Activated gamma-delta T cell (primary cell): ENCODE results near the gene ZGRF1.
"Not testable (repeated sequence)": the region's sequence is repeated elsewhere in the genome, so short reads cannot be mapped to it uniquely, and the experiment has no call there.

Experiments
- DNase-seq: peaks from one replicate; lab custom pipeline; 2025; lab: John Stamatoyannopoulos, UW

Gene ZGRF1

DNA sequence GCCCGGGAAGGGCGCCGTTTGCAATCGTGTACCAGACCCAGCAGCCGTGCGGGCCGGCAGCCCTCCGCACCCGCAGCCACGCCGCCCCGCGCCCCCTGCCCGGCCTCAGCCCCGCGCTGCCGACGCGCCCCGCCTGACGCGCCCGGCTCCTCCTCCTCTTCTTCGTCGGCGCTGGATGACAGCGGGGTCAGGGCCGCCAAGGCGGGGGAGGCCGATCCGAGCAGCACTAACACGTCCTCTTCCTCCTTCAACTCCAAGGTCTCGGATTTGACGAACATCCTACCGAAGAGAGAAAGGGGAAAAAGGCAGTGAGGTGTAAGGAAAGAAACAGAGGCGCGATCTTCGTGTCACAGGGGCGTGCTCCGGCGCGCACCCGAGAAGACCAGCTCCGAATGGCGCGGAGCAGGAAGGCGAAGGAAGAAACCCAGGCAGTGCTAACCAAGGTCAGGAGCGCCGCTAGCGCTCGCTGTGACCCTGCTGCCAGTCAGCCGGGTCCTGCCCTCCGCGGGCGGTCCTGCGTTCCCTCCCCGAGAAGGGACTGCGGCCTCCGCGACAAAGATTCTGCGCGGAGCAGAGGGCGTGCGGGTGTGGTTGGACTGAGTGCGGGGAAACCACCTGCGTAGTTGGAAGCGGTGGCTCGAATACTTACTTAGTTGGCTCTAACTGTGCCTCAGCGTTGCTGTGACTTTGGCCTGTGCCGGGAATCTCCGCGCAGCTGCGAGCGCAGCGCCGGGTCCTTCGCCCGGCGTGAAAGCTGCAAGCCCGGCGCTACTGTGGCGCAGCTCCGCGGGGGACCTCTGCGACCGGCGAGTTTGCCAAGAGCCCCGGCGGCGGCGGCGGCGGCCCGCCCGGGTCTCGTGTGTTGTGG, 121.3 kb downstream of the ZGRF1 start:
- DNase-seq = peak; percentile 9

DNA sequence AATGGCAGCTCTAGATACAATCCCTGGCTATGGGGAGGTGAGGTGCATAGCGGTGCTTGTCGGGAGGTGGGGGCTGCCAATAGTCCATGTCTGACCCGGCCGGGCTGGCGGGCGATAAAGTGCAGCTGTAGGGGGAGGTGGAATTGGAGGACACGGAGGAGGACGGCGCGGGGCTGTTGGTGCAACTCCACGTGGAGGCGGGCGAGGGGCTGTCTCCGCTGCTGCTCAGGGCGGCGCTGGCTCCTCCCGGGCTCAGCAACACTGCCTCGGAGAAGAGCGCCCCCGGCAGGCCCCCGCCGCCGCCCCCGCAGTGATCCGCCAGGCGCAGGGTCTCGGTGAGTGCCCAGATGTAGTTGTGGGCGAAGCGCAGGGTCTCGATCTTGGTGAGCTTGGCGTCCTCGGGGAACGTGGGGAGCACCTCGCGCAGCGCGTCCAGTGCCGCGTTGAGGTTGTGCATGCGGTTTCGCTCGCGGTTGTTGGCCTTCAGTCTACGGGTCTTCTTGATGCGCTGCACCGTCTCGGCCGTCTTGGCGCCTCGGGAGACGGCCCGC, 122.0 kb downstream of the ZGRF1 start:
- DNase-seq = no peak

DNA sequence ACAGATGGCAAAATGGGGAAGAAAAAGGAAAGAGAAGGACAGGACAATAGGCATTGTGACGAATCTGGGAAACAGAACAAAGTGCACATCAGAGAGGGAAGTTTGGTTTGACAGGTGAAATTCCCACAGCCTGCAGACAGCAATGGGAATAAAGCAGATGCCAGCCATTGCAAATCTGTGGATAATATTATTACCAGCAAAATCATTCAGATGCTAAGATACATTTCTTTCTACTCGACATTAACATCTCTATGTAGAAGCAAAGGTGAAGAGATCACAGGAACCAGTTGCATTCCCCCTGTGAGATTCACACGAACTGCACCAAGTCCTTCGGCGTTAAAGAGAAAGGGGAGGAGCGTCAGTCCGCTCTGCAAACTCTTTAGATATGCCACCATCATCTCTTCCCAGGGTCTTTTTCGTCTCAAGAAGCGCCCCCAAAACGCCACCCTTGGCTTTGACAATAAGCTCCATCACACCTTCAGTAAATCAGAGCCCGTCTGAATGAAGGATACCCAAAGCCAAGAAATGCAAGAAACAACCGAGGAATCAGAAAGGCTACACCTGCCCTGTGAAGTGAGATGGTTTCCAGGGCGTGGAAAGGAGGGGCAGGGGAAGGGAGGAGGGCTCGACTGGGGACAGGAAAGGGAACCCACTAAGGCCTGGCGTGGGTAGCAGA, 122.6 kb downstream of the ZGRF1 start:
- no peak for DNase-seq

DNA sequence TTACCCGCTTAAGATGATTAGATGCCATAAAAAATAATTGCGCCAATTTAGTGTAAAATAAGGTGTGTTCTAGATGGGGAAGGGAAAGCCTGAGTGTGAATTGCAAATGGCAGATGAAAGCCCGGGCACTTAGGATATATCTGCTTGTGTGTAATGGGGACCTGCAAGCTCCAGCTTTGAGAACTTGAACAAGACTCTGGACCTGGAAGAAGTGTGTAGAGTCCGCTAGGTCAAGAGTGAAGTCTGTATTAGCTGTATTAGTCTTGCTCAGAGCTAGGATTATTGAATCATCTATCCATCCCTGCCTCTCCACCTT, 124.9 kb downstream of the ZGRF1 start:
- DNase-seq = no peak

DNA sequence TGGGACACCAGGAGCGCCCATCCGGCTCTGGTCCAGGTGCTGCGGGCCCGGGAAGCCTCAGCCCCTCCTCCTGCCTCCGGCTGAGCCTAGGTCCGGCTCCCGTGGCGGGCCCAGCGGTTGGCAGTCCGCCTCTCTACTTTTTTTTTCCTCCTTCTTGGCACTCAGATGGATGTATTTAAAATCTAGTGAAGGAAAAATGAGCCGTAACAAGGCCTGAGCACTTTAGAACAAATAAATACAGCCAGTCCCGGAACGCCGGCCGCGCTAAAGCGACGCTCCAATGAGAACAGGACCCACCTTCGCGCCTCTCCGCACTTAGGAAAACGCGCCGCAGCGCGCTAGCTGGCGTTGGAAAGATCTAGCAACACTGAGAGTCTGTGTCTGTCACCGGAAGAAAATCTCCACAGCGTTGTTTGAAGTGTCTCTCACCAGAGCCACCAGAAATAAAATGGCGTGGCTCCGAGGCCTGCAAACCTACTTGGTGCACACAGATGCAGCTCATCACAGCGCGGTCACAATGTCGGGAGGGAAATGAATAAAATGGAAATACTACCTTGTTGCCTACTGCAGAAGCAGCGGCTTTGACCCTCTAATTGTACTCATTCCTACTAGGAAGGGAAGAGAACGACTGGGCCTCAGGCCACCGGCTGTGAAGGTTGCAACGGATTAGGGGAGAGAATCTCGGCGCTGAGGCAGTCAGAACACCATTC, 125.5 kb downstream of the ZGRF1 start:
- DNase-seq = no peak

DNA sequence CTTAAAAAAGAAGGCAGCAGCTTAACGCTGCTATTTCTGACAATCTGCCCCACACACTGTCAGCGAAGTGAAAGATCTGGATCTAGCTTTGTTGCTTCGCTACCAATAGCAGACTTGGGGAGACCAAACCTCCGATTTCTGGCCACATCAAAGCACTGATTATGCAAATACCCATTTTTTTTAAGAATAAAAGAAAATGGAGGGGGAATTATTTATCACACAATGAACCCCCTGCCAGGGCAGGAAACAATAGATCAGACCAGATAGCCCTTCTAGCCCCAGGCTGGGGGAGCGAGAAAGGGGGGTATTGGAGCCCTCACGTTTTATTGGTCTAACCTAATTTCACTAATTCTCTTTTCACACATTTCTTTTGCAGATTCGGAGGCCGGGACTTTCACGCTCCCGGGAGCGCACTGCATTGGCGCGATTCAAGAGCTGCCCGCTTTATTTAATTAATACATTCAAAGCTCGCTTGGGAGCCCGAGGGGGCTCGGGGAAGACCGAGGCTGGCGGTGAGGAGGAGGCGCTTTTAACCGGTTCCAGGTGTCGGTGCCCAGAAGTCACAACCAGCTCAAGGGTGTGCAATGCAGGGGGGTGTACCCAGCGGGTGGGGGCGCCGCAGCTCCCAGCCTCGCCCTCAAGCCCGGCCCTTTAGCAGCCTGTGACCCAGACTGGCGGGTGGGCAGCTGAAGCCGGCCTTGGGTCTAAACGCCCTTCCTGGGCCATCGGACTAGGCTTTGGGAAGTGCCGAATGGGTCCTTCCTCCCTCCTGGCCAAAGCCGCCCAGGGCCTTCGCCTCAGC, 126.2 kb downstream of the ZGRF1 start:
- DNase-seq = peak; percentile 5

DNA sequence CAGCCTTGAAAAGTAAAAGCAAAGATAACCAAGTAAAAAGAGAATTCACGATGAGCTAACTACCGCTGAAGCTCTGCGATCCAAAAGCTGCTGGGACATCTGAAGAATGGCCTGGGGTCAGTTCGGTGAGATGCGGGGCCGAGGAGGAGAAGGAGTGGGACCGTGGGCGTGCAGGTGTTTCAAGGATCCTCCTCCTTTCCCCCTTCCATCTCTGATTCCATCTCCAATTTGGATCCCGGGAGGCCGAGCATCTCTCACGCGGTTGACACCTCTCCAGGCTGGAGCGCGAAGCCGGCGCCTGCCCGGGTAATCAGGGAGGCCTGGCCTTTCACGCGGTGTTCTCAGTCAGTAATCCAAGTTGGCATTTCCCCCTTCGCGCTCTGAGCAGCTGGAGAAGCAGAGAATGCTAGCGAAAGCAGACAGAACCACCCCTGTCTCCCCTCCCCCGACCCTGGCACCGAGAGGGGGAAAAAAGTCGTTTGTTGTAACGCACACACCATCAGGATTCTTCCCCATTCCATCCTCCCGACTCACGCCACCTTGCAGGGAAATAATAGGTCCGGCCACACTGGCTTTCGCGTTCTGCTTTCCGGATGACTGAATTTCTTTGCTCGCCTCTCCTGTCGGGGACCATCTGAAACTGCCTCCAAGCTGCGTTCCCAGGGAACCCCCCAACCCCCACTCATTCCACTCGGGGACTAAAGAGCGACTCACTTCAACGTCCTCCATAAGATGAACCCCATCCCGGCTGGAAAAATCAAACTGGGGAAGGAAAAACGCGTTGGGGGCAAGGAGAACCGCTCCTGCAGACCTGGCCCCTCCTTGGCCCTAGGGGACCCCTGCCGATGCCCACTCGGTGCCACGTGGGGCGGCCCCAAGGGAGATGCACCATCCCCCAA, 127.2 kb downstream of the ZGRF1 start:
- peak; percentile 2 for DNase-seq

DNA sequence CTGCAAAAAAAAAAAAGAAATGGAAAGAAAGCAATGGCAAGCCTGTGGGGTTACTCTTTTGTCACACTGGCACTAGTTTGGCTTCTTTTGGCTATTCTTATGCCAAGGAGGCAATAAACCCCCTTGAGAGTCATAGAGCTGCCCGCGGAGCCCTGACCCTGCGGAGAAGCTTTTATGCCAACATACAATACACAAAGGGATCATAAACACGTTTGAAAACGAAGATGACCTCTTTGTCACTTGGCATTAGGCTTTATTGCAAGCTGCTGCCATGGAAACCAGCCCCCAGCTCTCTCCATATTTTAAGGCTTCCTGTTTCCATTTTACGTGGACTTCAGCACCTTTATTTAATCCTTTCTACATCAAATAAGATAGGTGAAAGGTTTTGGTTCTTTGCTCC, 128.4 kb downstream of the ZGRF1 start:
- DNase-seq = no peak

DNA sequence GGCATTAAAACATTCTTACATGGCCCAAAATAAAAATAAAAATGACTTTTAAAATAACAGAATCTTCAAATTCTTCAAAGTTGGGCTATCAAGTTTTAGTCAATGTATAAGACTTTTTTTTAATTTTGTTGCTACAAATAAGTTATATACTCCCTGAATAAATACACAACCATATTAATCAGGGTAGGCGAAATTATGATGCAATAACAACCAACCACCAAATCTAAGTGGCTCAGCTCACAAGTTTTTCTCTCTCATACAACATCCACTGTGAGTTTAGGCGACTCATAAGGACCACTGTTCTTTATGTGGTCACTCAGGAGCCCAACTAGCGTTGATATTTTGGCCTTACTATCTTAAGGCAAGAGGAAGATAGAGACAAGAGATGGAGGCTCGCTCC, 131.9 kb downstream of the ZGRF1 start:
- no peak for DNase-seq

DNA sequence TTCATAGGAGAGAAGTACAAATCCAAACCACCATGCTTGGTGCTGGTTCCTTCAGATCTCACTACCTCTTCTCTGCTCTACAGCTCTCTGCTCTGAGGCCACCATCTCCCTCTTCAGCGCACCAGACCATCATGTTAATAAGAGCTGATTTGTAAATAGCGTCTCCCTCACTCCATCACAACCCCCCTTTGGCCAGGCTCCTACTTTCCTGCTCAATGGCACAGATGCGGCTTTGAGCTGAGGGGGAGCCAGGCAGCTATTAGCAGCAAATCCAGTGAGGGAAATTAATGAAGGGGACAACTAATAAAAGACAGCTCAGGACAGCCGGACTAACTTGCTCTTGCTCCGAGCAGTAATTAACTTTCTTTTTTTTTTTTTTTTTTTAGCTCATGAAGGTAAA, 133.8 kb downstream of the ZGRF1 start:
- DNase-seq = no peak

DNA sequence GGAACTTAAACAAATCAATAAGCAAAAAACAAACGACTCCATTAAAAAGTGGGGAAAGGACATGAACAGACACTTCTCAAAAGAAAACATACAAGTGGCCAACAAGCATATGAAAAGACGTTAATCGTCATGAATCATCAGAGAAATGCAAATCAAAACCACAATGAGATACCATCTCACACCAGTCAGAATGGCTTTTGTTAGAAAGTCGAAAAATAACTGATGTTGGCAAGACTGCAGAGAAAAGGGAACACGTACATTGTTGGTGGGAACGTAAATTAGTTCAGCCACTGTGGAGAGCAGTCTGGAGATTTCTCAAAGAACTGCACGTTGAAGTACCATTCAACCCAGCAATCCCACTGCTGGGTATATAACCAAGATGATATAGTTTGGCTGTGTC, 144.4 kb downstream of the ZGRF1 start:
- DNase-seq = no peak

DNA sequence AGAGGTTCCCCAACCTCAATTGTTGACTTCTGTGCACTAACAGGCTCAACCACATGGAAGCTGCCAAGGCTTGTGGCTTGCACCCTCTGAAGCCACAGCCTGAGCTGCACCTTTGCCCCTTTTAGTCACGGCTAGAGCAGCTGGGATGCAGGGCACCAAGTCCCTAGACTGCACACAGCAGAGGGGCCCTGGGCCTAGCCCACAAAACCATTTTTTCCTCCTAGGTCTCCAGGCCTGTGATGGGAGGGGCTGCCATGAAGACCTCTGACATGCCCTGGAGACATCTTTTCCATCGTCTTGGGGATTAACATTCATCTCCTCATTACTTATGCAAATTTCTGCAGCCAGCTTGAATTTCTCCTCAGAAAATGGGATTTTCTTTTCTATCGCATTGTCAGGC, 145.9 kb downstream of the ZGRF1 start:
- not testable (repeated sequence) for DNase-seq
